Peyer's patch (tissue), 4 donors: Measurements from ENCODE around the gene ZC3H8. TPM values are rescaled to one million over a fixed set of nuclear protein-coding genes. Genes with fewer than 3 reads are reported as not detected.

Experiments used
- DNase-seq, 3 donors: peaks; one replicate each; pipeline ENCODE4 v3.0.0-alpha.2; 2017 to 2019
- H3K27ac ChIP-seq, 4 donors: fragments of 200-600 bp; sonication (generic); one replicate each; pipeline ENCODE4 v1.5.1; 2016 to 2019
- H3K27me3 ChIP-seq, 2 donors: fragments of 200-600 bp; sonication (generic); one replicate each; pipeline ENCODE4 v1.5.1; 2019
- H3K36me3 ChIP-seq, 3 donors: fragments of 200-600 bp; sonication (generic); one replicate each; pipeline ENCODE4 v1.5.1; 2016 to 2019
- H3K4me1 ChIP-seq, 4 donors: fragments of 200-600 bp; sonication (generic); one replicate each; pipeline ENCODE4 v1.5.1; 2016 to 2019
- H3K4me3 ChIP-seq, 4 donors: fragments of 200-600 bp; sonication (generic); 1 replicate in 3 of 4; 2 replicates in 1 of 4; pipeline ENCODE4 v1.5.1; 2016 to 2019; ENCODE audit warnings: mild to moderate bottlenecking in 1 of 4
- H3K9me3 ChIP-seq, 4 donors: fragments of 200-600 bp; sonication (generic); one replicate each; pipeline ENCODE4 v1.5.1; 2016 to 2019; ENCODE audit warnings: mild to moderate bottlenecking in 1 of 4
- POLR2A ChIP-seq, 2 donors: fragments of 450-650 bp; IDR thresholded peaks; one replicate each; pipeline ENCODE4 v1.5.1; 2017; ENCODE audit warnings: antibody characterized with exemption in 2 of 2, mild to moderate bottlenecking in 2 of 2, moderate library complexity in 2 of 2
- total RNA-seq, 4 donors: library from RNA; depleted of rRNA; stranded (reverse); fragments of >200 nt; gene quantifications; one replicate each; pipeline ENCODE4 v1.1.0, GENCODE V29; 2016
- TF ChIP-seq, protein P1 (sequence below), 6 experiments: fragments of 450-650 bp in 4 of 6; fragments of 200-600 bp in 2 of 6; sonication (generic) in 1 of 6; IDR thresholded peaks; one replicate each; pipeline ENCODE4 v1.5.1; 2017 to 2019; ENCODE audit warnings: antibody characterized with exemption in 6 of 6, mild to moderate bottlenecking in 3 of 6, moderate library complexity in 1 of 6

ZC3H8 gene
- total RNA-seq, 4 donors from 2014 or later, result 21.9 to 92.4 (median 31.2) TPM

DNA sequence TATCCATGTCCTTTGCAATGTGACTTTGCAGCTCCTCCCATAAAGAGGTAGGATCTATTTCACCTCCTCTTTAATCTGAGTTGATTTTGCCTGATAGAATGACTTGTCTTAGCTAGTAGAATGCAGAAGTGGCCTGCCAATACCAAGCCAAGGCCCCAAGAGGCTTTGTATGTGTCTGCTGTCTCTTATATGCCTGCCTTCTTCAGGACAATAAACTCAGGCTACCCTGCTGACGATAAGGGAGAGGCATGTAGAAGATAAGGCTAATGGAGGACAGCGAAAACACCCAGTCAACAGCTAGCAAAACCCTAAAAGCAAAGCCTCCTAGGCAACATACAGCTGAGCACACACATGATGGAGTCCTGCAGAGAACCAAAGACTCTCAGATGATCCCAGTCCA, 1.8 kb upstream of the ZC3H8 start:
- TF ChIP-seq, protein P1, sequence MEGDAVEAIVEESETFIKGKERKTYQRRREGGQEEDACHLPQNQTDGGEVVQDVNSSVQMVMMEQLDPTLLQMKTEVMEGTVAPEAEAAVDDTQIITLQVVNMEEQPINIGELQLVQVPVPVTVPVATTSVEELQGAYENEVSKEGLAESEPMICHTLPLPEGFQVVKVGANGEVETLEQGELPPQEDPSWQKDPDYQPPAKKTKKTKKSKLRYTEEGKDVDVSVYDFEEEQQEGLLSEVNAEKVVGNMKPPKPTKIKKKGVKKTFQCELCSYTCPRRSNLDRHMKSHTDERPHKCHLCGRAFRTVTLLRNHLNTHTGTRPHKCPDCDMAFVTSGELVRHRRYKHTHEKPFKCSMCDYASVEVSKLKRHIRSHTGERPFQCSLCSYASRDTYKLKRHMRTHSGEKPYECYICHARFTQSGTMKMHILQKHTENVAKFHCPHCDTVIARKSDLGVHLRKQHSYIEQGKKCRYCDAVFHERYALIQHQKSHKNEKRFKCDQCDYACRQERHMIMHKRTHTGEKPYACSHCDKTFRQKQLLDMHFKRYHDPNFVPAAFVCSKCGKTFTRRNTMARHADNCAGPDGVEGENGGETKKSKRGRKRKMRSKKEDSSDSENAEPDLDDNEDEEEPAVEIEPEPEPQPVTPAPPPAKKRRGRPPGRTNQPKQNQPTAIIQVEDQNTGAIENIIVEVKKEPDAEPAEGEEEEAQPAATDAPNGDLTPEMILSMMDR (IDR thresholded peaks at IDR 0.05), result no peak
- no peak for TF ChIP-seq POLR2A (IDR thresholded peaks at IDR 0.05)
- no peak for DNase-seq
- Histone ChIP-seq H3K27me3 (no peaks in the 10 kb centered on the region), H3K36me3 (no peaks in the 10 kb centered on the region), H3K27ac (no peak overlapping the region), H3K4me1 (peaks cover 0 to 6% (median 2%) of the 10 kb centered on the region in 4 donors), H3K9me3 (no peaks in the 10 kb centered on the region), H3K4me3 (no peak overlapping the region)

DNA sequence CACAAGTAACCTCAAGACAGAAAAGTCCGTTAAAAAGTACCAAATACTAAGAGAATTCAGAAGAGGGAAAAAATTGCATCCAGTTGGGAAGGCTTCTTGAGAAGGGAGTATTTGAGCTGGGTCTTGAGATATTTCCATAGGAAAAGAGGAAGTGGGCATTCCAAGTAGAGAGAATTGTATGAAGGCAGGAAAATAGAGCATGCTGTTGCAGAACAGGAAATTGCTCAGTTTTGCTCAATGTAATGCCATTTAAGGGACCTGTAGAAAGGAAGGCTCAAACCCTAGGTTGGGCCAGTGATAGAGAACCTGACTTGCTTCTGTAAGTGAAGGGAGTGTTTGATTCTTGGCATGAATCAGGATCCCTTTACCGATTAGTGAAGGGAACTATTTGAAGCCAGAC, 1.0 kb upstream of the ZC3H8 start:
- no peak for TF ChIP-seq POLR2A (IDR thresholded peaks at IDR 0.05)
- TF ChIP-seq, protein P1 (IDR thresholded peaks at IDR 0.05), result no peak
- Histone ChIP-seq H3K4me3 (no peak overlapping the region), H3K27me3 (no peaks in the 10 kb centered on the region), H3K36me3 (no peaks in the 10 kb centered on the region), H3K27ac (no peak overlapping the region), H3K4me1 (peaks cover 0 to 6% (median 2%) of the 10 kb centered on the region in 4 donors), H3K9me3 (no peaks in the 10 kb centered on the region)
- DNase-seq, result no peak

DNA sequence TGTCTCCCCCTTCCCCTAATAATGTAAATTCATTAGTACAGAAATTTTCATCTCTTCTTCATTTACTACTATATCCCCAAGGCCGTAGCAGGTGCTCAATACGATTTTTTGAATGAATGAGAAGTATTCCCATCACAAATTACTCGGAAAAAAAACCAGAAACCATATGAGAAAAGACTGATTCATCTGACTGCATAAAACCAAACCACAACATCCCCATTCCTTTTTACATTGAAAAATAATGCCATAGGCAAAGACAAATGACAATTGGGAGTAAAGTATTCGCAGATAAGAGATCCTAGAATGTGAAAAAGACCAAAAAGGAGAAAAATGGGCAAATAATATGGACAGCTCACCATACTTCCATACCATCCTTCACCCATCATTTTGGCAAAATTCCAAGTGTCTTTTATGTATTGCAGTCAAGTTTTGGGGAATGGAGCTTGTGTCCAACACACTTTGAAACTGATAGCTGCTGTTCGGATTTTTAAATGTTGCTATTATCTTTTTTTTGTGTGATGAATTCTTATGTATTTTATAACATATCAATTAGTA, 1.5 kb downstream of the ZC3H8 start:
- Histone ChIP-seq H3K27me3 (no peaks in the 10 kb centered on the region), H3K4me1 (no peaks in the 10 kb centered on the region), H3K4me3 (no peak overlapping the region), H3K9me3 (no peaks in the 10 kb centered on the region), H3K36me3 (peaks cover 0 to 12% (median 0%) of the 10 kb centered on the region in 3 donors), H3K27ac (no peak overlapping the region)
- no peak for DNase-seq
- TF ChIP-seq, protein P1 (IDR thresholded peaks at IDR 0.05), result no peak
- no peak for TF ChIP-seq POLR2A (IDR thresholded peaks at IDR 0.05)

DNA sequence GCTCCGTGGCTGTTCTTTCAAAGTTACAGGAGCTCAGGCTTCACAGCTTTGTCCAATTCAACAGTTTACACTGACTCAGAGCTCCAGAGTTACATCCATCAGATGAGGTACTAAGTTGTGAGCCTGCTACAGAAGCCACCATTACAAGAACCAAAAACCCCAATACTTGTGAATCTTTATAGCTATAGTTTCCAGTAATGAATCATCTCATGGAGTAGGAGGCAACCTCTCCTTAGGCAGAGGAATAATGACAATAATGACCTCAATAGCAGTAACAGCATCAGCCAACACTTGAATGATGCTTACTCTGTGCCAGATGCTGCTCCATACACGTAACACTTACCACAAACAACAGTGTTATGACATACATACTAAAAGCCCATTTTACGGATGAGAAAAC, 3.6 kb downstream of the ZC3H8 start:
- Histone ChIP-seq H3K9me3 (no peaks in the 10 kb centered on the region), H3K27ac (no peak overlapping the region), H3K27me3 (no peaks in the 10 kb centered on the region), H3K4me1 (no peaks in the 10 kb centered on the region), H3K36me3 (peaks cover 0 to 25% (median 0%) of the 10 kb centered on the region in 3 donors), H3K4me3 (no peak overlapping the region)
- TF ChIP-seq, protein P1 (IDR thresholded peaks at IDR 0.05), result no peak
- no peak for TF ChIP-seq POLR2A (IDR thresholded peaks at IDR 0.05)
- DNase-seq, result no peak

DNA sequence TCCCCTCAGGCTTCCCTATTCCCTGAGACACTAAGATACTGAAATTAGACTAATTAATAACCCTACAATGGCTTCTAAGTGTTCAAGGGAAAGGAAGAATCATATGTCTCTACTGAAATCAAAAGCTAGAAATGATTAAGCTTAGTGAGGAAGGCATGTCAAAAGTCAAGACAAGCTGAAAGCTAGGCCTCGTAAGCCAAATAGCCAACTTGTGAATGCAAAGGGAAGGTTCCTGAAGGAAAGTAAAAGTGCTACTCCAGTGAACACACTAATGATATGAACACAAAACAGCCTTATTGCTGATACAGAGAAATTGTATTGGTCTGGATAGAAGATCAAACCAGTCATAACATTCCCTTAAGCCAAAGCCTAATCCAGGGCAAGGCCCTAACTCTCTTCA, 10.0 kb downstream of the ZC3H8 start:
- Histone ChIP-seq H3K9me3 (no peaks in the 10 kb centered on the region), H3K27ac (no peak overlapping the region), H3K27me3 (no peaks in the 10 kb centered on the region), H3K36me3 (peaks cover 0 to 39% (median 0%) of the 10 kb centered on the region in 3 donors), H3K4me1 (no peaks in the 10 kb centered on the region), H3K4me3 (no peak overlapping the region)
- no peak for DNase-seq
- TF ChIP-seq, protein P1 (IDR thresholded peaks at IDR 0.05), result no peak
- no peak for TF ChIP-seq POLR2A (IDR thresholded peaks at IDR 0.05)

DNA sequence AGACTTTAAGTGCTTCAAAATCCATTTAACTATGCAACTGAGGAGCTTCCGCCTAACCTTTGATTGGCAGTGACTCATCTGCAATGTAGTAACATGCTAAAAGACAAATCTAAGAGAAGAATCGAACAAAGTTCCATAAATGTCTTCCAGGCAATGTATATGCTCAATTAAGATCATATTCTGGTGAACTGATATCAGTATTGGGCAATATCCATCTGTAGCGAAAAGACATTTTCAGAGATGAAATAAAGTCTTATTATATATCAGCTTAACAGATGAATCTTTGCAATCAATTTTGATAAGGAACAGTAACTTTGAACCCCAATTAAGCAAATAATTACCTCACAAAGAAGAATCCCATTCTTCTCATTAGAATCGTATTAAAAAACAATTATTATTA, 11.6 kb downstream of the ZC3H8 start:
- no peaks in the 10 kb centered on the region for H3K27me3 ChIP-seq
- no peaks in the 10 kb centered on the region for H3K9me3 ChIP-seq
- TF ChIP-seq, protein P1 (IDR thresholded peaks at IDR 0.05), result no peak
- TF ChIP-seq POLR2A (IDR thresholded peaks at IDR 0.05), result no peak
- H3K4me1 ChIP-seq, result no peaks in the 10 kb centered on the region
- H3K27ac ChIP-seq, result no peak overlapping the region
- no peak for DNase-seq
- H3K36me3 ChIP-seq, result peaks cover 0 to 26% (median 0%) of the 10 kb centered on the region in 3 donors
- H3K4me3 ChIP-seq, result no peak overlapping the region
